Activated CD8-positive, alpha-beta memory T cell treated with anti-CD3 and anti-CD28 coated beads for 24 hours (primary cell): Measurements from ENCODE around the gene IMMP2L.

Source experiments
- DNase-seq: peaks from one replicate; pipeline ENCODE4 v3.0.0-alpha.2; 2020

Gene IMMP2L

GRCh38 chr7:110835849-110836248, 726.4 kb downstream of the IMMP2L start:
- no peak for DNase-seq

GRCh38 chr7:110835218-110835617, 727.1 kb downstream of the IMMP2L start:
- no peak for DNase-seq

GRCh38 chr7:110831419-110831818, 730.9 kb downstream of the IMMP2L start:
- no peak for DNase-seq

GRCh38 chr7:110830778-110831177, 731.5 kb downstream of the IMMP2L start:
- no peak for DNase-seq

- DNase-seq: no peak
Observed at GRCh38 chr7:110827936-110828335, 734.4 kb downstream of the IMMP2L start.

- no peak for DNase-seq
Observed at GRCh38 chr7:110827287-110827855, 734.9 kb downstream of the IMMP2L start.

- no peak for DNase-seq
Observed at GRCh38 chr7:110813986-110814385, 748.3 kb downstream of the IMMP2L start.

GRCh38 chr7:110809832-110810231, 752.5 kb downstream of the IMMP2L start:
- DNase-seq: no peak

GRCh38 chr7:110808361-110808760, 753.9 kb downstream of the IMMP2L start:
- no peak for DNase-seq

- no peak for DNase-seq
Observed at GRCh38 chr7:110804501-110804900, 757.8 kb downstream of the IMMP2L start.

GRCh38 chr7:110803602-110804143, 758.6 kb downstream of the IMMP2L start:
- DNase-seq: no peak

- no peak for DNase-seq
Observed at GRCh38 chr7:110801502-110801901, 760.8 kb downstream of the IMMP2L start.

GRCh38 chr7:110800984-110801383, 761.3 kb downstream of the IMMP2L start:
- no peak for DNase-seq

- no peak for DNase-seq
Observed at GRCh38 chr7:110797656-110798055, 764.6 kb downstream of the IMMP2L start.

- DNase-seq: no peak
Observed at GRCh38 chr7:110790992-110791391, 771.3 kb downstream of the IMMP2L start.

GRCh38 chr7:110786328-110786965, 775.8 kb downstream of the IMMP2L start:
- no peak for DNase-seq

- DNase-seq: no peak
Observed at GRCh38 chr7:110784749-110785148, 777.5 kb downstream of the IMMP2L start.

- no peak for DNase-seq
Observed at GRCh38 chr7:110780712-110781111, 781.6 kb downstream of the IMMP2L start.

GRCh38 chr7:110779339-110779738, 783.0 kb downstream of the IMMP2L start:
- DNase-seq: no peak

GRCh38 chr7:110775046-110775445, 787.2 kb downstream of the IMMP2L start:
- DNase-seq: no peak

- DNase-seq: no peak
Observed at GRCh38 chr7:110774071-110774470, 788.2 kb downstream of the IMMP2L start.

- DNase-seq: no peak
Observed at GRCh38 chr7:110772615-110773014, 789.7 kb downstream of the IMMP2L start.

- no peak for DNase-seq
Observed at GRCh38 chr7:110771717-110772116, 790.6 kb downstream of the IMMP2L start.

- DNase-seq: no peak
Observed at GRCh38 chr7:110767550-110768110, 794.7 kb downstream of the IMMP2L start.
